Activated gamma-delta T cell treated with Interleukin-2 at 50 U/mL for 16 hours (primary cell): ENCODE measurements around the gene COL18A1.

ENCODE experiments used
- DNase-seq: peaks from one replicate; pipeline ENCODE4 v3.0.0-alpha.2; 2020

COL18A1 gene

GRCh38 chr21:45537746-45538291 is 132.9 kb downstream of the COL18A1 start:
- DNase-seq = no peak

- DNase-seq = peak; percentile 3
Measured at GRCh38 chr21:45538381-45539045, 133.5 kb downstream of the COL18A1 start.

GRCh38 chr21:45539046-45539795 is 134.3 kb downstream of the COL18A1 start:
- DNase-seq = peak; percentile 3

GRCh38 chr21:45539796-45540600 is 135.0 kb downstream of the COL18A1 start:
- DNase-seq = peak; percentile 2

- DNase-seq = no peak
Measured at GRCh38 chr21:45540601-45540970, 135.6 kb downstream of the COL18A1 start.

DNA sequence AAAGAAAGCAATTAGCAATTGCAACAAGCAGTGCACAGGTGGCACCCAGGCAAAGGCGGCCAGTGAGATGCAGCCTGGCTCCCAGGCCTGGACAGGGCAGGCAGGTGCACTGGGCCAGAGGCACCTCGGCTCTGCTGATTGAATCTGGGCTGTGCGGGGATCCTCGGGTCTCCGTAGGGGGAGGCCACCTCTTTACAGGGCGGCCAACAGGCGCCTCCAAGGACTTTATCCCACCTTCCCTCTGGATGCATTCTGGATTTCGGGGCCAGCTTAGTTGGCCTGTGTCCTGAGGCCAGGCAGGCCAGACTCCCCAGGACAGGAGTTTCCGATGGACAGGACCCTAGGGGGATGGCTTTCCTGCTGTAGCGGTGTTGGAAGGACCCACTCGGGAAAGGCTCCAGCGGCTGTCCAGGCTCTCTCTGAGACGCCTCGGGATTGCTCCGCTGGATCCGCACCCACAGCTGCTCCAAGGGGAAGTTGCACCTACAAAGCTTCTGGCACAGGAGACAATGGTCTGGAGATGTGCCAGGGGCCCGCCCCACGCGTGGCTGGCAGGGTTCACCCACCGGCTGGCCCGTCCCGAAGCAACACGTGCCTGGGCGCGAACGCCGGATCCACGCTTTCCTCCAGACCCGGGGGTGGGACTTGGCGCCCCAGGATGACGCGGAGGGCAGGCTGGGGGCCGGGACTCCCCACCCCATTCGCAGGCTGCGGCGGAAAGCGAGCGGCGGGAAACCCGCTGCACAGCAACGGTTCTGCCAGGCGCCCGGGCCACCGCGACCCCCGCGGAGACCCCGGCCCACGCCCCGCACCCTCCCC is 136.5 kb downstream of the COL18A1 start:
- peak; percentile 54 for DNase-seq

DNA sequence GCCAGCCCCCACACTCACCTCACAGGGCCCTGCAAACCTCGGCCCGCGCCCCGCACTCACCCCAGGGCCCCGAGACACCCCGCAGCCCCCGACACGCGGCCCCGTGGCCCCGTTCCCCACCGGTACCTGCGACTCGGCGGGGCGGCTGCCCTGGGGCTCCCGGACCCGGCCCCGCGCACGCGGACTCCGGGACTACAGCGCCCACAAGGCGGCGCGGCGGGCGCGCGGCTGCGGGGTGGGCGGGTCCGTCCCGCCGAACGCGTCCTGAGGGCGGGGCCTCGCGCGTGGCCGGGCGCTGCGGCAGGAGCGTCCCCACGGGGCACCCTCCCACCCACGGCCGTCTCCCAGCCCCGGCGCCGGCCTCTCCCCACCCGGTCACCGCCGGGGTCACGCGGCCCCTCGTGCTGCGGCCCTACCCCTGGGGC is 137.3 kb downstream of the COL18A1 start, which contains the start of gene SLC19A1:
Gene SLC19A1, minus strand, starts transcription at position 199 of the 425 bp plus-strand sequence. CDS start 4,481 bp downstream, outside the sequence.
- DNase-seq = peak; percentile 57

DNA sequence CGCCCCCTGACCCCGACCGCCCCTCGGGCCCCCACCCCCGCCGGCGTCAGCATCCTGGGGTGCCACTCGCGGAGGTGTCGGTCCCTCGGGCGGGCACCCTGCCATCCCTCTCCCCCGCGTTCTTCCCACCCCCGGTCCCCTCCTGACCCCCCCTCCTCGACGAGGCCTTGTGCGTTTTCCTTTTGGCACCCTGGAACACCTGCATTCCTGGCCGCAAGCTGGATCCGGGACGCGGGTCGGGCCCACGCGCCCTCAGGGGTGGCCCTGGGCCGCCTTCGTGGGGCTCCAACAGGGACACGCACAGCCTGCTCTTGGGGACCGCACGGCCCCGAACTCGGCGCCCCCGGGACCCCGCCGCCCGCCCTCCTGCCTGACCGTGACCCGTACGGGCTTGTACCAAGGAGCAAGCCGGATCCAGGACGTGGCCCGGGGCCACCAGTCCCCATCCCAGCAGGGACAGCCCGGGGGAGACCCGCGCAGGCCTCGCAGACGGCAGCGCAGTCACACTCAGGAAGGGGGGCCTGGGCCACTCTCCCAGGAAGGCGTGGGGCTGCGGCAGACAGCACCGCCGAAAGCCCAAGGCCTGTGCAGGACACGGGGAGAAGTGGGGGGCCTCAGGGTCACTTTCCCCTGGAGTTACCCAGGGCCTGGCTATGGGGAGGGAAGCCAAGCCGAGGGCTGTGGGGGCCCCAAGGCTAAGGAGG is 137.9 kb downstream of the COL18A1 start:
- no peak for DNase-seq

- peak; percentile 3 for DNase-seq
Measured at GRCh38 chr21:45543371-45543709, 138.4 kb downstream of the COL18A1 start.

- no peak for DNase-seq
Measured at GRCh38 chr21:45543710-45544448, 138.9 kb downstream of the COL18A1 start.

DNA sequence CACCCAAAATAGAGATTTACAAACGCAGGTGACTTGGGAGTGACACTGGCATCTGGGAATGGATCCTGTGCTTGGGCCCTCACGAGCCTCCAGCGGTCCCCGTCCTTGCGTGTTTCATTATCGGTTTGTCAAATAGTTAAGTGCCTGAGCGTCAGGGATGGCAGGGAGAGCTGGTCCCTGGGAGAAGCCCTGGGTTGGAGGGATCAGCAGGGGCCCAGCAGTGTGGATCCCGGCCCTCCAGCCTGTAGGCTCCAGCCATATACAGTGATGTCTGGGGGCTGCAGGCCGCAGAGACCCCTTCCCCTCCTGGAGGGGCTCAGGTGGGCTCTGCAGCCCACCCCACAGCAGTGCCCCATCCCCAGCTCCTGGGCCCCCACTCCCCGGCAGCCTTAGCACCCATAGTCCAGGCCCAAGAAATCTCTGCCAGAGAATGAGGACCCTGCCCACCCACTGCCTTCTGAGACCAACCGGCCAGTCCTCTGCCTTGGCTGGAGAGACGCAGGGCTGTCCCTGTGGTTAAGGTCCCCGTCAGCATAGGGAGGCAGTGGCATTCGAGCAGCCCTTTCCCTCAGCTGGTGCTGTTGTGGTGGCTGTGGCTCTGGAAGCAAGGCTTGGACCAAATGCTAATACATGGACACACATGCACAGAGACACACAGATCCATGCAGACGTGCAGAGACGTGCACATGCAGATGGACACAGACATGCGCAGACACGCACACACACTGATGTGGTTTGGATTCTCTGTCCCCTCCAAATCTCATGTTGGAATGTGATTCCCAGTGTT is 139.7 kb downstream of the COL18A1 start:
- no peak for DNase-seq

DNA sequence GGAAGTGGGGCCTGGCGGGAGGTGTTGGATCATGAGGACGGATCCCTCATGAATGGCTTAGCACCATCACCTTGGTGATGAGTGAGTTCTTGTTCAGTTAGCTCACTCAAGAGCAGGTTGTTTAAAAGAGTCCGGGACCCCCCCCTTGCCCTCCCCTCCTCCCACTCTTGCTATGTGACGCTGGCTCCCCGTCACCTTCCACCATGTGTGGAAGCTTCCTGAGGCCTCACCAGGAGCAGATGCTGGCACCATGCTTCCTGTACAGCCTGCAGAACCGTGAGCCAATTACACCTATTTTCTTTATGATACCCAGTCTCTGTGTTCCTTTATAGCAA is 140.2 kb downstream of the COL18A1 start:
- DNase-seq = no peak

GRCh38 chr21:45545691-45546531 is 140.9 kb downstream of the COL18A1 start:
- no peak for DNase-seq

DNA sequence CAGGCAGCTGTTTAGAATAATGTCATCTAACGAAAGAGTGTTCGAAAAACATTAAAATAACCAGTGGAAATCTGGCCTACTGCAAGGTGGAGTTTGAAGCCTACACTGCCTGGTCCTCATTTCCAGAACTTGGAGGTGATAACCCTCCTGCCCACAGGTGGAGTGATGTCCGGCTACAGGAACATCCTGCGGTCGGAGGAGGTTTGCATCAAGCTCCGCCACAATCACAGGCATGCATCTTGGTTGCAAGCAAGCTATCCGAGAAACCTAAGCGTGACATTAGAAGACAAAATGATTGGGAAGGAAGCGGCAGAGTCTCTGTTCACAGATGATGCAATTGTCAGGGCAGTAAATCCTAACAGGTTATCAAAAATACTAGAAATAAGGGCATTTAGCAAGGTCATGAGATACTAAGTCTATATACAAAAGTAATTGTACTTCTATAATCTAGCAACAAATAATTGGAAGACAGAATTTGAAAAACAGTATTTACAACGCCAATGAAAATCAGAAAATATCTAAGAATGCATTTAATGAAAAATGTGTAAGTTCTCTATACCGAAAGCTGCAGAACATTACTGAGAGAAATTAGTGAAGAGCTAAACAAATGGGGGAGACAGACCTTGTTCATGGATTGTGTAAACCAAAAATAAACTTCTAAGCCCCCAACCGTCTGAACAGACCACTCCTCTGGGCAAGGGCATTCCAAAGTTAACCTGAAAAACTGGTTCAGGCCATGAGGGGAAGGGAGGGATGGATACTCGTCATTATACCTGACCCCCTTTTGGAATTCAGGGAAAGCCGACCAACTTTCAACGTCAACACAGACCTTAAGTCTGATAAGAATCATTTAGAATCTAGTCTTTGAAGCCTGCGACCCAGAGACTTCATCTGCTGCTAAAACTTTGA is 141.9 kb downstream of the COL18A1 start:
- no peak for DNase-seq

- no peak for DNase-seq
Measured at GRCh38 chr21:45547545-45547900, 142.6 kb downstream of the COL18A1 start.

GRCh38 chr21:45548711-45549491 is 143.9 kb downstream of the COL18A1 start:
- DNase-seq = no peak
